SHP77 (cell line): ENCODE measurements around the gene EXOC2.
"Not testable (repeated sequence)": the region's sequence is repeated elsewhere in the genome, so short reads cannot be mapped to it uniquely, and the experiment has no call there.

Source experiments
- DNase-seq, 2 experiments: peaks; one replicate each; lab custom pipeline; 2025; lab: John Stamatoyannopoulos, UW

Gene EXOC2

DNA sequence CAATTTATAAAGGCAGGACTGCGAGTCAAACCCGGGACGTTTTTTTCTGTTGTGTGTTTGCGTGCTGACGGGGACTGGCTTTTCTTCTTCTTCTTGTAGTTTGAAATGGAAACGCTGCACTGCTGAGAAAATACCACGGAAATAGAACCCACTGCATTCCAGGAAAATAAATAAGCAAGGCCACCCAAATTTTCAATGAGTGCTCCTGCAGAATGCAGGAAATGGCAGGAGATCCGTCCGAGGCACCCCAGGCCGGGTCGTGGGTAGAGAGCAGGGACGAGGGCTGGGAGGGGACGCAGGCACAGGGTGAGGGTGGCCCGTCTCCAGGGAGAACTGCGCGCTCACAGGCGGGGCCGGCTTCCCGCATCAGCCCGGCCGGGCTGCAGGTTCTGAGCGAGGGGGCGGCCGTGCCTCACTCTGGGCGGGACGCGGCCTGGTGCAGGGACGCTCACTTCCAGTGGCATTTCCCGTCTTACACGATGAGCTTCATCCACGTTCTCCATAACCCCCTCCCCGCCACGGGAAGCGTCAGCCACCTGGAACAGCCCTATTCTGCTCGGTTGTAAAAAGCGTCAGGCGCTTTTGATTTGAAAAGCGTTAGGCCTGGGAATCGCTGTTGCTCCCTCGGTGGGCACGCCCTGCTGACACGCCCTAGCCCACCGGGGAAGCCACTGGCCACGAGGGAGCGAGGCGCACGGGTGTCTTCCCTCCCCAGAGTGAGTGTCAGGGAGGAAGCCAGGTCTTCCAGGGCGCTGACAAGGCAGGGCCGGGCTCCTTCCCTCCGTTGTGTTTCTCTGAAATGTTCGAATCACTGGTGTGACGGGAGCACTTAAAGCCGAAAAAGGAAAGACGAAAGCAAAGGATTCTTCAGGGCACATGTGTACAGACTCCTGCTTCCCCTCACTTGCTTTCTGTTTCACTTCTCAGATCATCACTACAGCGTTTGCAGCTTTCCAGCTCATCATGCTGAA is 17.9 kb upstream of the EXOC2 start:
- peak; percentile 63 to 66 for DNase-seq

DNA sequence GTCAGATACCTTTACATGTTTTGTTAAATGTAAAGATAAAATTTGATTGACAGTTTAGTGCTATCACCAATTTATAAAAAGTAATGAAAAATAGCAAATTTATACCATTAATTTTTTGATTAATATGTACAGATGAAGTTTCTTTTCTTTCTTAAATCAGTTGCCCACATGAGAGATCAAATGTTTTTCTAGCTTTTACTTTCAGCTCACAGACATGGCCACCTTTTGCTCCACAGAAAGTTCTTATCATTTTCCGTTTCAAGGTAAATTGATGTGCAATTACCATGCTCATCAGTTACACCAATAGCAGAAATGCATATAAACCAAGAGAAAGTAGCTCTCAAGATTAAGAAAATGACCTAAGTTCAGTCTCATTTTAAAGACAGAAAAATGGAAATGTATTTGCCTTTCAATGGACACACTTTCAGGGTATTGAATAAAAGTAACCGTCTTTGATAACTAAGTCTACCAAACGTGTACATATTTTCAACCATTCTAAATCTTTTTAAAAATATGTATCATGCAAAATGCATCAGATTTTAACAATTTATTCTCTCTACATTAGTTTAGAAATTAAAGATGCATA is 16.6 kb upstream of the EXOC2 start:
- no peak for DNase-seq

DNA sequence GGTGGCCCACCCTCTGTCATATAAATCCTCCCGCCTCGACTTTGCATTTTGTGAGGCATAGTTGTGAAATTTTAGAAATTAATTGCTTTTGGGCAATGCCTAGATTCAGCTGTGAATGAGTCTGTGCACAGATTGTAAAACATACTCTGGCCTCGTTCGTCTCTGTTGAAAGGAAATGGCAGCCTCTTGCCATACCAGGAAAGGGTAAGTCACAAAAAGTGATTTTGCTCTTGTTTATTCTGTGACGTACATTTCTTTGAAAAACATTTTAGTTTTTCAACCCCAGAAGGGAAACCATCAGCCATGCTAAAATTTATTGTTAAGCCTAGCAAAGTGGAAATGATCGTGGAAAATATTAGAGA is 15.3 kb upstream of the EXOC2 start:
- DNase-seq = no peak

DNA sequence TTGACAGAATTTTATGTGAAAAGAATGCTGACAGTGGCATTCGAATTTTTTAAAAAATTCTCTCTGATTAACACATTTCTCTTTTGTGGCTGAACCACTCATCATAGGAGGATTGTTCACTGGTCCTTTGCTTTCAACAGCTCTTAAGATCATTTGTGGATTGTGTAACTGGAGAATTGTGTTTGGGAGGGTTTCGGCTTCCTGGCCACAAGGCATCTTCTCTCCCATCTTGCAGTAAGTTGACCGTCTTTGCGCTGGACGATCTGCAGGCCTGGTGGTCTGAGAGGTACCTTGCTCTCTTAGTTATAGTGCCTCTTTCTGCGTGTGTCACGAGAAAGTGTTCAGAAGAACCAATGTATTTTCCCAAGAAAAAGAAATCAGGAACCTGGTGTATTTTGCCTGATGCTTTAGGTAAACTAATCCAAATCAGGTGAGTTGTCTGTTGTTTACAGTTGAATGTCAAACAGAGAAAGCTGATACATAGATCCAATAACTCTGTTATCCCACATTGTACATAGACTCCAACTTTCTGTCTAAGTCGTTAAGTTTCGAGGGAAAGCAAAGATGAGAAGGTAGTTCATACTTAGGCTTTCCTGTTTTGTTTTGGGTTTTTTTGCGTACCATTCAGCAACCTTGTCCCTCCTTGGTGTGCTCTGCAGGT is 14.8 kb upstream of the EXOC2 start:
- no peak for DNase-seq

DNA sequence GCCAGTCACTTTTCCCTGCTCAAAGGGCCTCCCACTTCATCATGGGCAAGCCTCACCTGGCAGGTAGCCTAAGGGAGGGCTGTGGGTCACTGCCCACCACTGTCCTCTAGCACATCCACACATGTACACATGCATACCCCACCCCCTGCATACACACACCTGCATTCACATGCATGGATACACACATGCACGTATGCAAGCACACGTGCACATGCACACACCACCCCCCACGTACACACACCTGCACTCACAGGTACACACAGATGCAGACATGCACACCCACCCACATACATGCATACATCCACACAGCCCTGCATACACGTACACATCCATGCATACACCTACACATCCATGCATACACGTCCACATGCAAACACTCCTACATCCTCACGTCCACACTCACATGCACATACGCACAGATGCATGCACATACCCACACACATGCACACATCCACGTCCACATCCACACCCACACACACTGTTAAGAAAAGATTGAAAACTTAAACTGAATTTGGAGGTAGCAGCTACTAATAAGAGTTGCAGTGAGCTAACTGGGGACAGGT is 14.0 kb upstream of the EXOC2 start:
- DNase-seq = no peak

DNA sequence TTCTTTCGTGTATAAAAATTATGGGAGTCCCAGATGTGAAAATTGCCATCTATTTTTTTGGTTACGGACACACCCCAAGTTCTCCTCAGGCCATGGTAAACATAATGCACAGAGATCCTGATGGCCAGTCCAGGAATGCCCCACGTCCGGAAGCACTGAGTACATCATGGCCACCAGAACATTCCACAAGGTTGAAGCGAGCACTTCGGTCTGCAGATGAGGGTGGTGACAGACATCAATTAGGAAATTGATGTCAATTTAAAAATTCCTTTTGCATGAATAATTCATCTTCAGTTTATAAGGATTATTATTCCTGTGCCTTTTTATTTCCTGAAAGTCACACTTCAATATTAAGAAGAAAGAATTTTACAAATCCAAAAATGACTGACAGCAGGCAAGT is 13.2 kb upstream of the EXOC2 start:
- DNase-seq = no peak

DNA sequence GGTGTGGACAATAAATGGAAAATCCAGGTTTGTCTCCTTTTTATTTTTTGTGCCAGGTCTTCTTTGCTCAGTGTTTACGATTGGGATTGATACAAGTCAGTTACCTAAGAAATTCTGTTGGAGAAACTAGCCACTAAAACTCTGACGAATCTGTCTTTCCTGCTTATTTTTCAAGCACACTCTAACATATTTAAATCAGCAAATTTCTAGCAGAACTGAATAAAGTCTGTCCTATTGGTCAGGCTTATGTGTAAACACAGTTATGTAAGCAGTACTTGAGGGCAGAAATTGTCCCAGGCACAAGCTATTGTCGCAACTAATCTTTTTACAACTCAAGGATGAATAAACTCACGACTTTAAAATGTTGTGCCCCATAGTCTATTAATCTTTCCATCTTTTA is 12.1 kb upstream of the EXOC2 start:
- DNase-seq = no peak

DNA sequence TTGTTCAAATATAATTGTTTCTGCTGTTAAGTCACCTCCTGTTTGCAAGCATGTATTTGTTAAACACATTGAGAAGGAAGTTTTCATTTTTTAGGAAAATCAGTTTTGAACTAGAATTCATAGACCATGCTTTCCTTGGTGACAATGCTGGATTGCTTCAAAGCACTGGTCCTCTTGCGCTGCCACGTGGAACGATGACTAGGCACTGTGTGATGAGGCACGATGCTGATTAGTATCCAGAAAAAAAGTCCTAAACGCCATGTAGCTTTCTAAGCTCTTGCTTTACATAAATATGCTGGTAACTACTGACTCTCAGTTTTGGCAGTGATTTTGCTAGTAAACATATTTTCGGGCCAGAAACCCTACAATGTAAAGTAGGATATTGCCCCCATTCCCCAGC is 11.1 kb upstream of the EXOC2 start:
- DNase-seq = no peak

DNA sequence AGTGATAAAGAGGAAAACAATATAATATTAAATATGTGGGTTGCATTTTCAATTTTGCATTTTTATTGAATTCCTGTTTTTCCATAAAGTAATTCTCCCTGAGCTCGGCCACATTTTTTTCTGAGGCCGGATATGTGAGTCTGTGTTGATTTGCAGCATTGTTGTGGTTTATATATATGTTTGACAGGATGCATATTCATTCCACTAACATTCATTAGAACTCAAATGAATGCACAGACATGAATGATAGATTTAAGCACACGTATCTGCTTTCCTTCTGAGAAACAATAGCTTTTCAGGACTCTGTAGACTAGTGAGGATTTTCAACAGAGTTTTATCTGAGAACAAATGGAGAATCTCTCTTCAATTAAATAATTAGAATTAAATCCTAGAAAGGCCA is 10.6 kb upstream of the EXOC2 start:
- no peak for DNase-seq

DNA sequence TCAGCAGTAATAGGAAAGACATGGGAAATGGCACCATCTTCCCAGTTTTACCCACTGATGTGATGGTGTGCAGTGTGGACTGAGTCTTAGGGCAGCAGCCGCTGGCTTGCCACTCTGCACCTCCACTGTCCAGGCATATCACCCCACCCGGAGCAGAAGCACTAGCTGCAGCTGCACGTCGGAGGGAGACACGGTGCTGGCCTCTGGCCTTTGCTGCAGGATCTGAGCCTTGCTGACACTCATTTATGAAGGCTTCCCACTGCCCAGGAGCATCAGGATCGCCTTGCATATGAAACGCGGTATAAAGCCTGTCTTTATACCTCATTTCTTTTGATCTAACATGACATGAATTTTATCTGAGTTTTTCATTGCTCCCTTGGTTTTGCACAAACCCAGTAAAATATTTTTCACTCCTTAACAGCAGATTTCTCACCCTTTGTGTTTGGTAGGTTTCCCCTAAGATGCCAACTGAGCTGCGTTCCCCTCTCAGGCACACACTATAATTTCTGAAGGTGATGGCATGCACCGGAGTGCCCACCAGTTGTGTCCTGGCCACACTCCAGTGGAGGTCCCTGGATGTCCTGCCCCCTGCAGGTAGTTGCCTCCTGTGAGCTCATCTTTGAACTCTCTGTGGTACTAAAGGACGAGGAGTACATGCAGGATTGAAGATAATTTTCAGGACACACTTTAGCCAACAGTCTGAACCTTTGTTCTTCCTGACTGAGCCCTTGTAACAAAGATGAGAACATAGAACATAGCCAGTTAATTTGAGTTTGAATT is 9.0 kb upstream of the EXOC2 start:
- DNase-seq = peak in 1 of 2 experiments; percentile 24

DNA sequence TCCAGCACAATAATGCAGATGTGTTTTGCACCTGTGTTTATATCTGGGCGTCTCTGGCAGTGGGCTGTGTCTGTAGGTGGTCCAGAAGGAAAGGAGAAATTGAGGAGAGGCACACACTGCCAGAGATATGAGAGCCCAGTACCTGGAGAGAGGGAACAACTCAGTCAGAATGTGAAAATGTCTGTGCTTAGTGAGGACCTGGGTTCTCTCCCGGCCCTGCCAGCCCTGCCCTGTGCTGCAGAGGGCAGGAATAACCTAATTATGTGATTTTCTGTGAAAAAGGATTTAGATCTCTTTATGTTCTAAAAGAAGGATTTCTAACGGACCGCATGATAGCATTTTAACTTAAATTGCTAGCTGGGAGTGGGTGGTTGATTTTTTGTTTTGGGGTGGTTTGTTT is 8.3 kb upstream of the EXOC2 start:
- DNase-seq = no peak

DNA sequence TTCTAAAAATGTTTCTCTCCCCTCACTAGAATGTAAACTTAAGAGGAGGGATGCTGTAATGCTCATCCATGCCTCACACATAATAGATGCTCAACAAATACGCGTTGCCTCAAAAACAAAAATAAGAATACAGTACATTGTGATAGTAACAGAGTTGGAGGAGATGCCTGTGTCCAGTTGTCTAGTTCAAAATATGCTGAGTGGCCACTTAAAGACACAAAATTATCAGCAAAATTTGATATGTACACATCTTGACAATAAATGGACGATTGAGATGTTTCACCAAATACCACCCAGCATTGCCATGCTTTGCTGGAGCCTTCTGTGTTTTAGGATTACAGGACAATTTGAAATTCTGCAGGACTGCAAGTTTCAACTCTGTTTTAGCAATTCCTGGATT is 7.6 kb upstream of the EXOC2 start:
- no peak for DNase-seq

DNA sequence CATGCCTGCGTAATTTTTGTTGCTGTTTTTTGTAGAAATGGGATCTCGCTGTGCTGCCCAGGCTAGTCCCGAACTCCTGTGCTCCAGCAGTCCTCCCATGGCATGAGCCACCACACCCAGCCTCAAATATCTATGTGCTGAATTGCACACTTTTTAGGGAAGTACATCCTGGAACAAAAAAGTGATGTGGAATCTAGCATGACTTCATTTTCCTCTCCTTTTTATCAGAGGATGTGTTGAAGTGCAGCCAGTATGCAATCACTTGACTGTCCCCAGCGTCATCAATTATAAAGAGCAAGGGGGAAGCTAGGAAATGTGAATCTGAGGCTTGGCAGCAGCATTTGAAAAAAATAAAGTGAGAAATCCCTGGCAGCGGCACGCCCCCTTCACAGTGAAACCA is 6.4 kb upstream of the EXOC2 start:
- DNase-seq = no peak

DNA sequence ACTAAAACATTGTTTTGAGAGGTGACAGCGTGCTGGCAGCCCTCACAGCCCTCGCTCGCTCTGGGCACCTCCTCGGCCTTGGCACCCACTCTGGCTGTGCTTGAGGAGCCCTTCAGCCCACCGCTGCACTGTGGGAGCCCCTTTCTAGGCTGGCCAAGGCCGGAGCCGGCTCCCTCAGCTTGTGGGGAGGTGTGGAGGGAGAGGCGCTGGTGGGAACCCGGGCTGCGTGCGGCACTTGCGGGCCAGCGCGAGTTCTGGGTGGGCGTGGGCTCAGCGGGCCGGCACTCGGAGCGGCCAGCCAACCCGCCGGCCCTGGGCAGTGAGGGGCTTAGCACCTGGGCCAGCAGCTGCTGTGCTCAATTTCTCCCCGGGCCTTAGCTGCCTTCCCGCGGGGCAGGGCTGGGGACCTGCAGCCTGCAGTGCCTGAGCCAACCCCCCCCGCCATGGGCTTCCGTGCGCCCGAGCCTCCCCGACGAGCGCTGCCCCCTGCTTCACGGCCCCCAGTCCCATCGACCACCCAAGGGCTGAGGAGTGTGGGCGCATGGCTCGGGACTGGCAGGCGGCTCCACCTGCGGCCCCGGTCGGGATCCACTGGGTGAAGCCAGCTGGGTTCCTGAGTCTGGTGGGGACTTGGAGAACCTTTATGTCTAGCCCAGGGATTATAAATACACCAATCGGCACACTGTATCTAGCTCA is 1.6 kb upstream of the EXOC2 start:
- not testable (repeated sequence) for DNase-seq

DNA sequence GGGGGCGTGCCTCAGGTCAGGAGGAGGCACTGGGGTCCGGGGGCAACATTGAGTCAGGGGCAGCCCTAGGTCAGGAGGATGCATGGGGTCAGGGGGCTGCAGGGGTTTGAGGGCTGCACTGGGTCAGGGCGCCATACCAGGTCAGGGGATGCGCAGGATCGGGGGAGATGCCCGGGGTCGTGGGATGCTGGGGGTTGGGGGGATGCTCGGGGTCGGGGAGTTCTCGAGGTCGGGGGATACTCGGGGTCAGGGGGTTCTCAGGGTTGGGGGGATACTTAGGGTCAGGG is 727 bp upstream of the EXOC2 start:
- no peak for DNase-seq

DNA sequence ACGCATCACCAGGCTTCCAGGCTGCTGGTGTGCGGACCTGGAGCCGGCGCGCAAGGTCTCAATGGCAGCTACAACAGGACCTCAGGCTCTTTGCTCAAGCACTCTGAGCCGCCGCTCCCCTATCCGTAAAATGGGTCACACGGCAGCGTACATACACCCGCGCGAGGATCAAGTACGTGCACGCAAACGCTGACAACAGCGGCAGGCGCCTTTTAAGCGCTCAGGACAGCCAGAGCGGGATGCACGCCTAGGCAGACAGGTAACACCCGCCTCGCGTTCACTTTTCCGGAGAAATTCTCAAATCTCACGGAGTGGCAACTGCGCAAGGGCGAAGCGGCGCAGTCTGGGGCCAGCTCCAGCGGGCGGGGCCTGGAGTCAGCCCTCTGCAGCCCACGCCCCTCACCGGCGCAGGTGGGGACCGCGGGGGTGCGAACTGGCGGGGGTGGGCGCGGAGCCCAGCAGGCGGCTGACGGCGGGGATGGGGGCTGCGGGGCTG is 535 bp downstream of the EXOC2 start:
- peak; percentile 32 to 80 for DNase-seq

DNA sequence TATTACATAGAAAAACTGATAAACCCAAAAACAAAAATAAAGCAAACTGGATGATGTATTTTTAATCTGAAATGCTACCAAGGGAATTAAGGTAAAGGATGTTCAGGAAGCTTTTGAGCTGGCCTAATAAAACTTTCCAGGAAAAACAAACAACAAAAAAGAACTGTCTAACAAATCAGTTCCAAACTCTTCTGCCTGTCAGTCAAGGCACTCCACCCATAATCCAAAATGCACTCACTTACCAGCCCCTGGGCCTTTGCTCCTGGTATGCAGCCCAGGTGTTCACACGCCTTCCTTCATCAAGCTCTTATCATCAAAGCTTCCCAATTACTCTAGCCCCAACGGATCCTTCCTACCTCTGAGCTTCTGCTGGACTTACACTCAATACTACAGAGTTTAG is 3.7 kb downstream of the EXOC2 start:
- no peak for DNase-seq

DNA sequence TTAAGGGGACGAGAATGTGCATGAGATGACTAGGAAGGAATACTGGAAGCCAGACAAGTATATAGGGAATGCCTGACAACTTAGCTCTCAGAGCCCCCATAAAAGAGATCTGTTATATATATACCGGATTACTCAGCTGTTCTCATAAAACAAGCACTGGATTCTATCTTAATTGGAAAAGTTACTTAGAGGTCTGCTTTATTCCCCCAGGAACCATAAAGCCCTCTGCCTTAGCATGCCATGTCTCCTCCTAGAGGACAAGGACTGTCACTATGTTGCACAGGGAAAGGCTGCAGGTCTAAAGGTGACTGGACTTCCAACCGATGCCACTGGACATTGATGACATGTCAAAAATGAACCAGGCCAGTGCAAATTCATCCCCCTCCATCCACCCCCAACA is 6.4 kb downstream of the EXOC2 start:
- peak; percentile 20 to 25 for DNase-seq

DNA sequence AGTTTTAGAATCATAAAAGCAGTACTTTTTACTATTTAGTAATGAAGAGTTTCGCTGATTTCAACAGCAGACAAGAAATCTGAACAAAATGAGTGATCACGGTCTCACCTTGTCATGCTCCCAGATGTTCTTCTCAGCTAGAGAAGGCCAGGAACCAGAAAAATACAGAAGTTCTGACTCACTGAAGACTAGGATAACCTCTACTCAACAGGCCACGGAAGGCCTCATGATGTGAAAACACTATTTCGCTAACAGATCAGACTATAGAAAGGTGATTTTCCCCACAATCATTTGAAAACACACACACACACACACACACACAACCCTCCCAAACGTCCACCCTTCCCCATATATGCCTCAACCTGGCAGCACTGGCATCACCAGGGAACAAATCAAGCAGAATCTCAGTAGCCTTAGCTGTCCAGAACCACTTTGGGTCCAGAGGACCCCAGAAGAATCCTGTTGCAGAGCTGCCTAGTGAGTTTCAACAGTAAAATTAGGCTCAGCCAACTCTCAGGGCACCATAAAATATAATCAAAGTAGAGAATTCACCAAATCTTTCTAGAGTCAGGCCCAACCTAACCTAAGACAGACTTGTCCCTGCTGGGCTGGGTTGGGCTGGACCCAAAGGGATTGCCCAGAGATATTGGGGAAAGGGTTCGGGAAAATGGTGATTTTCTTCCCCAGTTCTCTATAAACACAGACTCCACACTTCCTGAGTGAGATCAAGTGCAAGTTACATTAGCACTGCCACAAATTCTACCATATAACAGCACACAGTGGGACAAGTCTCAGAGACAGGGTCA is 7.9 kb downstream of the EXOC2 start:
- DNase-seq = no peak

DNA sequence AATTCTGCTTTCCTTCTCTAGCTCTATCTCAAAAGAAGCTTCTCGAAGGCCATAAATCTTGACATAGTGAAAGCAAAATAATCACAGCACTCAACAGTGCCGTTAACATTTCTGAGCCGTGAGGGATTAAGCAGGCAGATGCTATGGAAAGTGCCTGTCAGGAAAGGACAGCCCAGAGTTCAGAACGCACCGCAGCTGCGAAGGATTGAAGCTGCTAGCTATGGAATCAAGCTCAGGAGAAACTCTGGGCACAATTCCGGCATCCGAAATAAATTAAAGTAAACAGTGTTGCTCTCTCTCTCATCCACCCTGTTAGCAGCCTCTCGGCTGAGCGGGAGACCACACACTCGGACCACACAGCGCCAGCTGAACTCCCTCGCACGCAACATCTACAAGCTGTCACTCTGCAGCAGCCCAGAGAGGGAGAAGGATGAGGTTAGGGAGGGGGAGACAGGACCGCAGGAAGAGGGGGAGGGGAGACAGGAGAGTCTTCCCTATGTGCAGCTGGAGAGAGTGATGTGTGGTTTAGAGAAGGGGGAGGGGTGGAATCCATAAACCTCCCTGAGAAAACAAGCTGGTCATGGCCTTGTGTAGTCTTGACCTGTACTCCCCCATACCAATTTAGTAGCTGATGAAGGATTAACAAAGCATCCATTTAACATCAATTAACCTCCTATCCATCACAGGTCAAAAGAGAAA is 9.0 kb downstream of the EXOC2 start:
- peak; percentile 96 to 97 for DNase-seq
